Measurements from ENCODE around the gene SYCP3.

GRCh38 chr12:101738920-101739665 lies at the start of gene SYCP3:
- TF ChIP-seq CTCF (IDR thresholded peaks at IDR 0.05; ENCODE audit: insufficient read depth, low read depth, low read length): no peak
- TF ChIP-seq EZH2 (IDR thresholded peaks at IDR 0.05; ENCODE audit: insufficient read depth, low read length): no peak

Data from astrocyte (in vitro differentiated cells and primary cell).